ENCODE measurements around the gene GALNT17.

DNA sequence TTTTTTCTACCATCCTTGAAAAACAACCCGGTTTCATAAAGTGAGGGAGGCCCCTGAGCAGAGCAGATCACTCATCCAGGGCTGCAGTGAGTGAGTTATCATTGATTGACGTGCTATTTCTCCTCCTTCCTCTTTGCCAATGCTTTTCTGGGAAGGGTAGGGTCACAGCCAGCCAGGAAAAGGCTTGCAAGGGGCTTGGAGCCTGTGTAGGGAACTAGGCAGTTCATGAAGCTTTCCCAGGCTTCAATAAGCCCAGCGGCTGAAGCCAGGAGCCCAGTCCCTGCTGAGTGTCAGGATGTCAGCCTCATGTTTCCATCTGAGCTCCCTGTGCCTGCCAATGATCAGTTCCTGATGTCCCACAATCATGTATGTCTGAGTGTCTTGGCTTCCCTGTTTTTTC is 584.7 kb downstream of the GALNT17 start:
- TF ChIP-seq, protein P1, sequence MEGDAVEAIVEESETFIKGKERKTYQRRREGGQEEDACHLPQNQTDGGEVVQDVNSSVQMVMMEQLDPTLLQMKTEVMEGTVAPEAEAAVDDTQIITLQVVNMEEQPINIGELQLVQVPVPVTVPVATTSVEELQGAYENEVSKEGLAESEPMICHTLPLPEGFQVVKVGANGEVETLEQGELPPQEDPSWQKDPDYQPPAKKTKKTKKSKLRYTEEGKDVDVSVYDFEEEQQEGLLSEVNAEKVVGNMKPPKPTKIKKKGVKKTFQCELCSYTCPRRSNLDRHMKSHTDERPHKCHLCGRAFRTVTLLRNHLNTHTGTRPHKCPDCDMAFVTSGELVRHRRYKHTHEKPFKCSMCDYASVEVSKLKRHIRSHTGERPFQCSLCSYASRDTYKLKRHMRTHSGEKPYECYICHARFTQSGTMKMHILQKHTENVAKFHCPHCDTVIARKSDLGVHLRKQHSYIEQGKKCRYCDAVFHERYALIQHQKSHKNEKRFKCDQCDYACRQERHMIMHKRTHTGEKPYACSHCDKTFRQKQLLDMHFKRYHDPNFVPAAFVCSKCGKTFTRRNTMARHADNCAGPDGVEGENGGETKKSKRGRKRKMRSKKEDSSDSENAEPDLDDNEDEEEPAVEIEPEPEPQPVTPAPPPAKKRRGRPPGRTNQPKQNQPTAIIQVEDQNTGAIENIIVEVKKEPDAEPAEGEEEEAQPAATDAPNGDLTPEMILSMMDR (IDR thresholded peaks at IDR 0.05; ENCODE audit: low read length): no peak
- no peak for TF ChIP-seq EZH2 (optimal IDR thresholded peaks at IDR 0.05; ENCODE audit: low read depth, low read length)
- no peak for TF ChIP-seq EZH2phosphoT487 (IDR thresholded peaks at IDR 0.05; ENCODE audit: low read length)
